Loucy (cell line): ENCODE data around the gene FRMD5.

ENCODE experiments used
- H2AFZ ChIP-seq: fragments of 200-600 bp; sonication (generic); 2 replicates; pipeline ENCODE4 v1.6.0; 2016; ENCODE audit warnings: antibody characterized with exemption, mild to moderate bottlenecking, low read length, moderate library complexity
- H3F3A ChIP-seq: fragments of 200-600 bp; 2 replicates; pipeline ENCODE4 v1.6.0; 2016; ENCODE audit warnings: antibody characterized with exemption, low read depth, mild to moderate bottlenecking
- H3K27me3 ChIP-seq: fragments of 200-600 bp; sonication (generic); 2 replicates; pipeline ENCODE4 v1.6.1; 2014; ENCODE audit warnings: low read length, mild to moderate bottlenecking; ENCODE audit not compliant: insufficient read depth, poor library complexity, severe bottlenecking
- H3K36me3 ChIP-seq: fragments of 200-600 bp; sonication (generic); 2 replicates; pipeline ENCODE4 v1.6.1; 2016; ENCODE audit warnings: low read length; ENCODE audit not compliant: insufficient read depth
- H3K4me1 ChIP-seq: fragments of 200-600 bp; sonication (generic); 2 replicates; pipeline ENCODE4 v1.5.1; 2014; ENCODE audit warnings: low read length, mild to moderate bottlenecking; ENCODE audit not compliant: insufficient read depth, poor library complexity, severe bottlenecking
- H3K4me2 ChIP-seq: fragments of 200-600 bp; sonication (generic); 2 replicates; pipeline ENCODE4 v1.6.0; 2014; ENCODE audit warnings: antibody characterized with exemption, low read length, low read depth, mild to moderate bottlenecking; ENCODE audit not compliant: poor library complexity, severe bottlenecking
- H3K4me3 ChIP-seq: fragments of 200-600 bp; sonication (generic); 2 replicates; pipeline ENCODE4 v1.5.1; 2014; ENCODE audit warnings: low read length, mild to moderate bottlenecking, mixed read lengths; ENCODE audit not compliant: poor library complexity, severe bottlenecking
- H3K79me2 ChIP-seq: fragments of 200-600 bp; sonication (generic); 2 replicates; pipeline ENCODE4 v1.6.1; 2014; ENCODE audit warnings: low read length; ENCODE audit not compliant: insufficient read depth
- H3K9ac ChIP-seq: fragments of 200-600 bp; sonication (generic); 2 replicates; pipeline ENCODE4 v1.6.0; 2014; ENCODE audit warnings: mild to moderate bottlenecking, low read depth, low read length, moderate library complexity; ENCODE audit not compliant: poor library complexity, severe bottlenecking
- H3K9me2 ChIP-seq: fragments of 200-600 bp; sonication (generic); replicated peaks from 2 replicates; pipeline ENCODE4 v1.6.1; 2016; ENCODE audit warnings: low read depth, low read length, mixed read lengths
- H3K9me3 ChIP-seq: fragments of 200-600 bp; sonication (generic); 2 replicates; pipeline ENCODE4 v1.6.1; 2014; ENCODE audit warnings: mild to moderate bottlenecking, antibody characterized with exemption, low read length, low read depth; ENCODE audit not compliant: insufficient read depth
- H4K20me1 ChIP-seq: fragments of 200-600 bp; sonication (generic); 2 replicates; pipeline ENCODE4 v1.6.0; 2014; ENCODE audit warnings: antibody characterized with exemption, low read length, mild to moderate bottlenecking; ENCODE audit not compliant: insufficient read depth, poor library complexity, severe bottlenecking
- EZH2phosphoT487 ChIP-seq: fragments of 200-600 bp; IDR thresholded peaks from 2 replicates; pipeline ENCODE4 v1.6.1; 2018; ENCODE audit warnings: antibody characterized with exemption, mild to moderate bottlenecking, moderate library complexity, borderline replicate concordance
- TF ChIP-seq, protein P1 (sequence below): fragments of 200-600 bp; sonication (generic); conservative IDR thresholded peaks from 2 replicates; pipeline ENCODE4 v1.5.1; 2014; ENCODE audit warnings: mild to moderate bottlenecking, antibody characterized with exemption, low read length

Gene FRMD5

DNA sequence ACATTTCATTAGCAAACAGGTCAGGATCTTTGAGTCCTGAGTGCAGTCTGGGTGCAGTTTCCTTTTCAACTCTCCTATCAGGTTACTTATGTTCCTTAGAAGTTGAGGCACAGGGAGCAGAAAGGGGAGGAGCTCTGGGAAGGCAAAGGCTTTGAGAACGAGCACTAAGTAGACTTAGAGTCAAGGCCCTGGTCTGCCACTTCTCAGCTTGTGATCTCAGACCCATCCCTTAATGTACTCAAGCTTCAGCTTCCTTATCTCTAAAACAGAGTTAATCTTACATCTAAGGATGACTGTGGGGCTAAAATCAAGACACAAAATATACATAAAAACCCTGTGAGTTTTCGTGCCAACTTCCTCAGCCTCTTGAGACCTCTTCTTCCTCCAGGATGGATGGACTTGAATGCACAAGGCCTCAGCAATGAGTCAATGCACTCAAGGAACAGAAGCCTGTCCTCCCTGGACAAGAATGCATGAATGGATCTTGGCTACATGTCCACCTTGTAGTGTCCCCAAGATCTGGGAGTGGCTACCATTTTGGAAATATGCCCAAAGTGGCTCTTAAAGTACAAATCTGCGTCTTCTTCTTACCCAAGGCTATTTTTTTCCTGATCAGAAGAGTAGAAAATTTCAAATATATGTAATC is 263.2 kb downstream of the FRMD5 start:
- Histone ChIP-seq H3K27me3 (no peaks in the 10 kb centered on the region), H3K9me2 (no peaks in the 10 kb centered on the region), H2AFZ (no peak overlapping the region), H3K9ac (no peak overlapping the region), H3K4me3 (no peak overlapping the region), H3F3A (no peaks in the 10 kb centered on the region), H3K4me2 (no peak overlapping the region), H3K9me3 (no peaks in the 10 kb centered on the region), H4K20me1 (no peaks in the 10 kb centered on the region), H3K36me3 (no peaks in the 10 kb centered on the region), H3K79me2 (no peaks in the 10 kb centered on the region), H3K4me1 (no peaks in the 10 kb centered on the region)
- TF ChIP-seq EZH2phosphoT487: no peak
- TF ChIP-seq, protein P1, sequence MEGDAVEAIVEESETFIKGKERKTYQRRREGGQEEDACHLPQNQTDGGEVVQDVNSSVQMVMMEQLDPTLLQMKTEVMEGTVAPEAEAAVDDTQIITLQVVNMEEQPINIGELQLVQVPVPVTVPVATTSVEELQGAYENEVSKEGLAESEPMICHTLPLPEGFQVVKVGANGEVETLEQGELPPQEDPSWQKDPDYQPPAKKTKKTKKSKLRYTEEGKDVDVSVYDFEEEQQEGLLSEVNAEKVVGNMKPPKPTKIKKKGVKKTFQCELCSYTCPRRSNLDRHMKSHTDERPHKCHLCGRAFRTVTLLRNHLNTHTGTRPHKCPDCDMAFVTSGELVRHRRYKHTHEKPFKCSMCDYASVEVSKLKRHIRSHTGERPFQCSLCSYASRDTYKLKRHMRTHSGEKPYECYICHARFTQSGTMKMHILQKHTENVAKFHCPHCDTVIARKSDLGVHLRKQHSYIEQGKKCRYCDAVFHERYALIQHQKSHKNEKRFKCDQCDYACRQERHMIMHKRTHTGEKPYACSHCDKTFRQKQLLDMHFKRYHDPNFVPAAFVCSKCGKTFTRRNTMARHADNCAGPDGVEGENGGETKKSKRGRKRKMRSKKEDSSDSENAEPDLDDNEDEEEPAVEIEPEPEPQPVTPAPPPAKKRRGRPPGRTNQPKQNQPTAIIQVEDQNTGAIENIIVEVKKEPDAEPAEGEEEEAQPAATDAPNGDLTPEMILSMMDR: no peak

GRCh38 chr15:43931119-43931518 is 264.0 kb downstream of the FRMD5 start:
- Histone ChIP-seq H3K79me2 (no peaks in the 10 kb centered on the region), H3K4me2 (no peak overlapping the region), H3K27me3 (no peaks in the 10 kb centered on the region), H3K4me3 (no peak overlapping the region), H3K9me2 (no peaks in the 10 kb centered on the region), H3K4me1 (no peaks in the 10 kb centered on the region), H3K9ac (no peak overlapping the region), H4K20me1 (no peaks in the 10 kb centered on the region), H3F3A (no peaks in the 10 kb centered on the region), H2AFZ (no peak overlapping the region), H3K36me3 (no peaks in the 10 kb centered on the region), H3K9me3 (no peaks in the 10 kb centered on the region)
- no peak for TF ChIP-seq EZH2phosphoT487

DNA sequence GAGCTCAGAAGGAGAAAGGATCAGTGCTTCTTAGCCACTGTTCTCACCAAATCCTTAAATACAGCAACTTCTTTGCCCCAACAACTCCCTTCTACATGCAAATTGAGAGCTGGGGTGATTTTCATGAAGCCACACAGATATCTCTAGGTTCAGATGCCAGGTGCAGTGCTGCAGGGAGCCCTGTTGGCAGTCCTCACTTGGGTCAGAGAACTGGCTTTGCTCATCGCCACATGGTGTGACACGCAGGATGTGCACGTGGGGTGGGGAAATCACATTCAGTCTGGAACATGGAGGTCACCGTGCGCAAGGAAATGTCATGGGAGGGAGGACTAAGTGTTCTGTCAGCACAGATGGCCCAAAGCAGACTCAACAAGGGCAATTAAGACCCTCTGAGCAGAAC is 264.5 kb downstream of the FRMD5 start:
- TF ChIP-seq EZH2phosphoT487: no peak
- TF ChIP-seq, protein P1: no peak
- Histone ChIP-seq H3K4me2 (no peak overlapping the region), H3K9ac (no peak overlapping the region), H3K79me2 (no peaks in the 10 kb centered on the region), H3K27me3 (no peaks in the 10 kb centered on the region), H4K20me1 (no peaks in the 10 kb centered on the region), H3K9me2 (no peaks in the 10 kb centered on the region), H3F3A (no peaks in the 10 kb centered on the region), H2AFZ (no peak overlapping the region), H3K36me3 (no peaks in the 10 kb centered on the region), H3K9me3 (no peaks in the 10 kb centered on the region), H3K4me3 (no peak overlapping the region), H3K4me1 (no peaks in the 10 kb centered on the region)

GRCh38 chr15:43930079-43930478 is 265.0 kb downstream of the FRMD5 start:
- H3K36me3 ChIP-seq: no peaks in the 10 kb centered on the region
- TF ChIP-seq, protein P1: no peak
- no peak for TF ChIP-seq EZH2phosphoT487
- H3F3A ChIP-seq: no peaks in the 10 kb centered on the region
- H3K4me3 ChIP-seq: no peak overlapping the region
- H3K4me2 ChIP-seq: no peak overlapping the region
- no peaks in the 10 kb centered on the region for H3K27me3 ChIP-seq
- H3K79me2 ChIP-seq: no peaks in the 10 kb centered on the region
- no peaks in the 10 kb centered on the region for H3K9me3 ChIP-seq
- H3K4me1 ChIP-seq: no peaks in the 10 kb centered on the region
- H3K9ac ChIP-seq: no peak overlapping the region
- H3K9me2 ChIP-seq: no peaks in the 10 kb centered on the region
- no peaks in the 10 kb centered on the region for H4K20me1 ChIP-seq
- no peak overlapping the region for H2AFZ ChIP-seq
